ENCODE measurements around the gene ZFAND2A. TPM values are rescaled to one million over a fixed set of nuclear protein-coding genes. Genes with fewer than 3 reads are reported as not detected.

ZFAND2A gene
- total and polyA plus RNA-seq, 8 donors = 15.1 to 28.9 (median 22.8) TPM

DNA sequence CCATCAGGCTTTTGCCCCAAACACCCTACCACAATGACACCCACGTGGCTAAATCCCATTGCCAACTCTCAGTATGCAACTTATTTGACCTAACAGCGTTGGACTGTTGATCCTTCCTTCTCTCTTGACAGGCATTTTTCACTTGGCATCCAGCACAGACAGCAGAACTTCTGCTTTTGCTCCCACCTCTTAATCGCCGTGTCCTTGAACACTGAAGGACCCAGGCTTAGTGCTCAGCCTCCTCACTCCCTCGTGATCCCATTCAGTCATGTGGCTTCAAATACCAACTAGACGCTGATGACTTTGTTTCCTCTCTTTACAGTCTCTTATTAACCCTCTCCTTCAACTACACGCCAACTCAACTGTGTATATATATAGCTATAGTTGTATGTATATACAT is 25.0 kb downstream of the ZFAND2A start:
- H3K9me3 ChIP-seq = no peaks in the 10 kb centered on the region
- H3K4me3 ChIP-seq = no peak overlapping the region
- TF ChIP-seq, protein P1, sequence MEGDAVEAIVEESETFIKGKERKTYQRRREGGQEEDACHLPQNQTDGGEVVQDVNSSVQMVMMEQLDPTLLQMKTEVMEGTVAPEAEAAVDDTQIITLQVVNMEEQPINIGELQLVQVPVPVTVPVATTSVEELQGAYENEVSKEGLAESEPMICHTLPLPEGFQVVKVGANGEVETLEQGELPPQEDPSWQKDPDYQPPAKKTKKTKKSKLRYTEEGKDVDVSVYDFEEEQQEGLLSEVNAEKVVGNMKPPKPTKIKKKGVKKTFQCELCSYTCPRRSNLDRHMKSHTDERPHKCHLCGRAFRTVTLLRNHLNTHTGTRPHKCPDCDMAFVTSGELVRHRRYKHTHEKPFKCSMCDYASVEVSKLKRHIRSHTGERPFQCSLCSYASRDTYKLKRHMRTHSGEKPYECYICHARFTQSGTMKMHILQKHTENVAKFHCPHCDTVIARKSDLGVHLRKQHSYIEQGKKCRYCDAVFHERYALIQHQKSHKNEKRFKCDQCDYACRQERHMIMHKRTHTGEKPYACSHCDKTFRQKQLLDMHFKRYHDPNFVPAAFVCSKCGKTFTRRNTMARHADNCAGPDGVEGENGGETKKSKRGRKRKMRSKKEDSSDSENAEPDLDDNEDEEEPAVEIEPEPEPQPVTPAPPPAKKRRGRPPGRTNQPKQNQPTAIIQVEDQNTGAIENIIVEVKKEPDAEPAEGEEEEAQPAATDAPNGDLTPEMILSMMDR (IDR thresholded peaks at IDR 0.05) = no peak
- H3K27ac ChIP-seq = no peak overlapping the region
- no peak for ATAC-seq
- H3K36me3 ChIP-seq = no peaks in the 10 kb centered on the region
- H3K4me1 ChIP-seq = peaks cover 9 to 17% of the 10 kb centered on the region in 2 donors
- no peak for DNase-seq
- intact Hi-C loops (cut with DNase I) = no loop called here
- H3K27me3 ChIP-seq = no peaks in the 10 kb centered on the region

DNA sequence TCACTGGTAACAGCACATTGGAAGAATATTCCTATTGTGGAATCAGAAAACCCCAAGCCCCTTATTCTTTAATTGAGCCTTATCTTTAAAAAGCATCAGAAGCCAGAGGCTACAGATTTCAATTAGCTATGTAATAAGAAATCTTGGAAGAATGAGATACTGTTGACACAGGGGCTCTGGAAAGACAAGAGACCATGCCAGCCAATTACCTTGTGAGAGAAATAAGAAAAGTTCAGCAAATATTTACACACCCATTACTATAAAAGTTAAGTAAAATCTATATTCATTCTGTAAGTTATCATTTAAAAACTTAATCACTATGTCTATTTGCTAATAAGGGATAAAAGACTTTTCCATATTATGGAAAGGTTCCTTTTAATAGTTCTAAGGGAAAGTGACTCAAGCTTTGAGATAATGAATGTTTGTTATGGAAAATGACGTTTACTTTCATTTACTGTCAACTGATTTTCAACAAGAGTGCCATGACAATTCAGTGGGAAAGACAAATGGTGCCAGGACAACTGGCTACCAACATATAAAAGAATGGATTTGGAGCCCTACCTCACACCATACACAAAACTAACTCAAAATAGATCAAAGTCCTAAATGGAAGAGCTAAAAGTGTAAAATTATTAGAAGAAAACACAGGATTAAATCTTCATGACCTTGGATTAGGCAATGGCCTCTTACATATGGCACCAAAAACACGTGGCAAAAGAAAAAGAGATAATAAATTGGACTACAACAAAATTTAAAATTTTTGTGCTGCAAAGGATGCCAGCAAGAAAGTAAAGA is 28.3 kb downstream of the ZFAND2A start:
- no peak overlapping the region for H3K27ac ChIP-seq
- intact Hi-C loops (cut with DNase I) = no loop called here
- no peak for ATAC-seq

DNA sequence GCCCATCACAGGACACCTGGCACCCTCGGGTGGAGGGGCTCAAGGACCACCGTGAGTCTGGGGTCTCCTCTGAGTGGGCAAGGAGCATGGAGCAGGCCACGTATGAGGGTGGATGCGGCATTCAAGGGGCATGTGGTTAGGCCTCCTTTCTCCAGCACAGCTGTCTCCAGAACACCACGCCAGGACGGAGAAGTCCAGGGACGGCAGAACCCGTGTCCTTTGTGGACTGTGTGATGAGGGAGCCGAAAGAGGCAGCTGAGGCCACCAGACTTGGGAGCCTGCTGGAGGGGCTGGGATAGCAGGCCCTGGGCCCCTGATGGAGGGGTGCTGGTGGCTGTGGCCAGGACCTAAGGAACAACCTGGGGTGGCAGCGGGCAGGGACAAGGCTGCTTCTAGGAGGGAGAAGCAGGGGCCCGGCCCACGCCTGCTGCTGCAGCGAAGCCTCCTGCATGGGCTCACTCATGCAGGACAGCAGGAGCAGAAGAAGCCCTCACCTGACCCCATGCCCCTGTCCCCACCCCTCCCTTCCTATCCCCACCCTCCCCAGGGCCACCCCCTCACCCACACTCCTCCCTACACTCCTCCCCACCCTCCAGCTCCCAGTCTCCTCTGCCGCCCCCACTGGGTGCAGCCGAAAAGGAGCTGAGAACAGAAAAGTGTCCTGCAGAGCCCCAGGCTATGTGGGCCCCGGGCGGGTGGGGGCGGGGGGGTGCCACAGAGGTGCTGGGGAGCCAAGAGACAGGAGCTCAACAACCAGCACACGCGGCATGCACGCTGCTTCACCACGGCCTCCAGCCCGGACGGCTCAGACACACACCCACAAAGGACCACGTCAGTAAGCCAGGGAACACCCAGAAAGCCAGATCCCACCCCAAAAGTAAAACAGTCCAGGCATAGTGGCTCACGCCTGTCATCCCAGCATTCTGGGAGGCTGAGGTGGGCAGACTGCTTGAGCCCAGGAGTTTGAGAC is 29.7 kb downstream of the ZFAND2A start:
- intact Hi-C loops (cut with DNase I) = no loop called here
- no peaks in the 10 kb centered on the region for H3K9me3 ChIP-seq
- TF ChIP-seq, protein P1 (IDR thresholded peaks at IDR 0.05) = no peak
- H3K4me3 ChIP-seq = no peak overlapping the region
- H3K4me1 ChIP-seq = peaks cover 0 to 3% of the 10 kb centered on the region in 2 donors
- H3K27me3 ChIP-seq = no peaks in the 10 kb centered on the region
- DNase-seq = no peak
- ATAC-seq = no peak
- H3K27ac ChIP-seq = no peak overlapping the region
- H3K36me3 ChIP-seq = peaks cover 0 to 12% of the 10 kb centered on the region in 2 donors

More for the DNA sequence above, 28.3 kb downstream of the ZFAND2A start:
- TF ChIP-seq, protein P1 (IDR thresholded peaks at IDR 0.05) = no peak
- Histone ChIP-seq H3K27me3 (no peaks in the 10 kb centered on the region), H3K9me3 (no peaks in the 10 kb centered on the region), H3K4me3 (no peak overlapping the region), H3K36me3 (peaks cover 0 to 5% of the 10 kb centered on the region in 2 donors), H3K4me1 (peaks cover 1 to 2% of the 10 kb centered on the region in 2 donors)
- DNase-seq = no peak

DNA sequence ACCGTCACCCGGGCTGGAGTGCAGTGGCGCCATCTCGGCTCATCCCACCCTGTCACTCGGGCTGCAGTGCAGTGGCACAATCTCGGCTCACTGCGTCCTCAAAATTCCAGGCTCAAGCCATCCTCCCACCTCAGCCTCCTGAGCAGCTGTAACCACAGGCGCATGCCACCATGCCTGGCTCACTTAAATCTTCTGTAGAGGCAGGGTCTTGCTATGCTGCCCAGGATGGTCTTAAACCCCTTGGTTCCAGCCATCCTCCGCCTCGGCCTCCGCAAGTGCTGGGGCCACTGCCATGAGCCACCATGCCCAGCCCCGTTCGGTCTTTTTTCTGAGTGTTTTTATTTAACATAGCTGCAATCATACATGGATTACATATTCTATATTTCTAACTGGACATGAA is 30.6 kb downstream of the ZFAND2A start:
- intact Hi-C loops (cut with DNase I) = no loop called here
- Histone ChIP-seq H3K27ac (no peak overlapping the region), H3K36me3 (peaks cover 0 to 12% of the 10 kb centered on the region in 2 donors), H3K4me1 (peaks cover 0 to 10% of the 10 kb centered on the region in 2 donors), H3K4me3 (no peak overlapping the region), H3K9me3 (no peaks in the 10 kb centered on the region), H3K27me3 (no peaks in the 10 kb centered on the region)
- TF ChIP-seq, protein P1 (IDR thresholded peaks at IDR 0.05) = no peak
- no peak for ATAC-seq
- no peak for DNase-seq

DNA sequence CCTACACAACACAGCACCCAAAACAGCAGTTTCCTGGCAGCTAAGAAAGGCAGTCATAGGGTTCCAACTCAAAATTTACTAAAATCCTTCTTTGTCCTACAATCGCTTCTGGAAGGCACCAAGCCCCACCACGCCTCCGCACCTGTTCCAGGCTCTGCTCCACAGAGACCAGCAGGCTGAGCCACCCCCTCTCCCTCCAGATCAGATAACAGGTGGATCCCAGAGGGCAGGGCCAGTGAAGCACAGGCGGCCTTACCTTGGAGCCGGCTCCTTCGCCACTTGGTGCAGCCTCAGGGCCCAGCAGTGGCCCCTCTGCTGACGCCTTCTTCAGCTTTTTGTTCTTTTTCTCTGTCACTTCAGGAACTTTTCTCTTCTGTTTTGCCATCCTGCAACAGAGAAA is 33.0 kb downstream of the ZFAND2A start:
- ATAC-seq (no peak), DNase-seq (no peak)
- TF ChIP-seq, protein P1 (IDR thresholded peaks at IDR 0.05) = no peak
- Histone ChIP-seq H3K4me1 (peaks cover 0 to 21% of the 10 kb centered on the region in 2 donors), H3K27ac (no peak overlapping the region), H3K36me3 (peaks cover 0 to 12% of the 10 kb centered on the region in 2 donors), H3K4me3 (no peak overlapping the region), H3K9me3 (no peaks in the 10 kb centered on the region), H3K27me3 (no peaks in the 10 kb centered on the region)
- intact Hi-C loops (cut with DNase I) = no loop called here

Data from left lung (tissue), 10 donors.